GM12878 (cell line): ENCODE data around the gene GUCY1B1. TPM values are rescaled to one million over a fixed set of nuclear protein-coding genes. Genes with fewer than 3 reads are reported as not detected.

Source experiments
- ATAC-seq: fragments of 200-7000 bp; cut with Tn5 transposase; 3 replicates; pipeline ENCODE4 v1.9.1; 2020; ENCODE audit warnings: mild to moderate bottlenecking, moderate library complexity
- BruUV-seq: library from RNA; stranded (reverse); fragments of 400-500 nt; replicated peaks from 2 replicates; lab custom pipeline; 2021; lab: Mats Ljungman, UMichigan
- CTCF ChIA-PET: fragments of 300-600 bp; sonication (Branson Sonifier 250); formaldehyde crosslinking; extraction: SDS; loops from one replicate; lab custom pipeline; 2021; ENCODE audit warnings: inconsistent platforms; lab: Yijun Ruan, JAX
- POLR2A ChIA-PET: fragments of 350-600 bp; formaldehyde crosslinking; extraction: SDS; loops from one replicate; lab custom pipeline; 2021; ENCODE audit warnings: inconsistent platforms; lab: Charles Lee
- RAD21 ChIA-PET: fragments of 300-600 bp; sonication (Branson Sonifier 250); formaldehyde crosslinking; loops from one replicate; lab custom pipeline; 2023; ENCODE audit warnings: antibody characterized with exemption; ENCODE audit not compliant: unreplicated experiment; lab: Charles Lee
- SMC1A ChIA-PET: fragments of 300-600 bp; sonication (Branson Sonifier 250); formaldehyde crosslinking; loops from one replicate; lab custom pipeline; 2023; ENCODE audit not compliant: unreplicated experiment, uncharacterized antibody; lab: Charles Lee
- DNase-seq: peaks from one replicate; pipeline ENCODE4 v3.0.0-alpha.2; 2011; ENCODE audit warnings: low read depth, low spot score
- FAIRE-seq: peaks from 3 replicates; lab custom pipeline; 2011; peaks lifted over from hg19 to GRCh38; lab: Jason Lieb, UNC
- H2AFZ ChIP-seq: 2 replicates; pipeline ENCODE4 v1.6.0; 2011; ENCODE audit warnings: low read depth, low read length, control low read depth; ENCODE audit not compliant: control insufficient read depth
- H3K27ac ChIP-seq: 2 replicates; pipeline ENCODE4 v1.5.1; 2011; ENCODE audit warnings: control low read depth; ENCODE audit not compliant: control insufficient read depth, insufficient read depth
- H3K27me3 ChIP-seq, 2 experiments: replicated peaks in 1 of 2; 2 replicates each; pipeline versions ENCODE4 v1.6.0 to v1.6.1; 2011; ENCODE audit warnings: low read length in 1 of 2; ENCODE audit not compliant: control insufficient read depth in 2 of 2, insufficient read depth in 2 of 2
- H3K36me3 ChIP-seq, 2 experiments: 2 replicates each; pipeline ENCODE4 v1.5.1; 2011; ENCODE audit warnings: low read length in 1 of 2; ENCODE audit not compliant: control insufficient read depth in 2 of 2, insufficient read depth in 2 of 2
- H3K4me1 ChIP-seq: 2 replicates; pipeline ENCODE4 v1.6.1; 2011; ENCODE audit warnings: mild to moderate bottlenecking, low read length, moderate library complexity, mixed read lengths; ENCODE audit not compliant: control insufficient read depth, insufficient read depth
- H3K4me2 ChIP-seq: 2 replicates; pipeline ENCODE4 v1.6.0; 2011; ENCODE audit warnings: control low read depth; ENCODE audit not compliant: control insufficient read depth, insufficient read depth
- H3K4me3 ChIP-seq: fragments of 200-600 bp; sonication (generic); 2 replicates; pipeline ENCODE4 v1.5.1; 2016
- H3K79me2 ChIP-seq: 2 replicates; pipeline ENCODE4 v1.6.0; 2011; ENCODE audit warnings: low read length; ENCODE audit not compliant: control insufficient read depth, insufficient read depth
- H3K9ac ChIP-seq: 2 replicates; pipeline ENCODE4 v1.8.0; 2011; ENCODE audit warnings: low read length, control low read depth, mixed read lengths; ENCODE audit not compliant: control insufficient read depth, insufficient read depth
- H3K9me3 ChIP-seq: replicated peaks from 3 replicates; pipeline ENCODE4 v1.5.1; 2011; ENCODE audit warnings: mild to moderate bottlenecking, low read length; ENCODE audit not compliant: control insufficient read depth, insufficient read depth
- H4K20me1 ChIP-seq: 2 replicates; pipeline ENCODE4 v1.6.0; 2011; ENCODE audit not compliant: control insufficient read depth, insufficient read depth
- ASH2L ChIP-seq: fragments of 300-600, 200-600 bp; sonication (generic); IDR thresholded peaks from 2 replicates; pipeline ENCODE4 v1.6.1; 2017; ENCODE audit warnings: low read depth, mild to moderate bottlenecking, borderline replicate concordance
- CHD1 ChIP-seq: IDR thresholded peaks from 2 replicates; pipeline ENCODE4 v1.6.1; 2012; ENCODE audit warnings: low read depth, low read length, improper control_type of control experiment
- HDAC6 ChIP-seq: fragments of 200-600 bp; sonication (generic); IDR thresholded peaks from one replicate; pipeline ENCODE4 v1.8.0; 2017; ENCODE audit warnings: antibody characterized with exemption; ENCODE audit not compliant: unreplicated experiment
- MTA2 ChIP-seq: fragments of 450-650 bp; IDR thresholded peaks from 2 replicates; pipeline ENCODE4 v1.6.1; 2016; ENCODE audit warnings: low read depth, mild to moderate bottlenecking, moderate library complexity
- PAX5 ChIP-seq: IDR thresholded peaks from 2 replicates; pipeline ENCODE4 v1.6.1; 2011; ENCODE audit warnings: low read depth, low read length, borderline replicate concordance
- PKNOX1 ChIP-seq: fragments of 450-650 bp; IDR thresholded peaks from 2 replicates; pipeline ENCODE4 v1.6.1; 2016; ENCODE audit warnings: mild to moderate bottlenecking
- POLR2AphosphoS5 ChIP-seq: IDR thresholded peaks from 2 replicates; pipeline ENCODE4 v1.6.1; 2011; ENCODE audit warnings: mild to moderate bottlenecking, low read length, inconsistent platforms
- RCOR1 ChIP-seq: conservative IDR thresholded peaks from 2 replicates; pipeline ENCODE4 v1.6.1; 2012; ENCODE audit warnings: low read depth, low read length, improper control_type of control experiment
- SIX5 ChIP-seq: IDR thresholded peaks from 2 replicates; pipeline ENCODE4 v1.6.1; 2011; ENCODE audit warnings: mild to moderate bottlenecking, low read depth, low read length, moderate library complexity; ENCODE audit not compliant: severe bottlenecking
- SP1 ChIP-seq: IDR thresholded peaks from one replicate; pipeline ENCODE4 v1.6.1; 2011; ENCODE audit warnings: low read depth, low read length
- TCF3 ChIP-seq: IDR thresholded peaks from 2 replicates; pipeline ENCODE4 v1.6.1; 2012; ENCODE audit warnings: low read depth, mild to moderate bottlenecking, low read length, borderline replicate concordance; ENCODE audit not compliant: insufficient read depth
- ZNF24 ChIP-seq: fragments of 450-650 bp; IDR thresholded peaks from 2 replicates; pipeline ENCODE4 v1.6.1; 2017; ENCODE audit warnings: antibody characterized with exemption, mild to moderate bottlenecking
- in situ Hi-C: fragments of 300-500 bp; cut with MboI; formaldehyde crosslinking; loops from 9 replicates; pipeline ENCODE4 v1.14.3; 2018; ENCODE audit warnings: mixed read lengths
- intact Hi-C: fragments of 100-400 bp; cut with micrococcal nuclease; formaldehyde crosslinking; loops from one replicate; pipeline ENCODE4 v1.14.2; 2022; ENCODE audit not compliant: unreplicated experiment
- polyA plus RNA-seq, 11 experiments: library from polyadenylated mRNA; depleted of rRNA in 4 of 11; unstranded in 6 of 11; stranded (reverse) in 5 of 11; fragments of >200 nt; fragmentation: Nextera tagmentation in 4 of 11; fragmentation: Illumina TruSeq in 1 of 11; extraction: Ambion mirVana in 4 of 11; extraction: Trizol in 1 of 11; gene quantifications; 1 replicate in 1 of 11; 2 replicates in 10 of 11; pipeline versions ENCODE4 v1.2.1 to v1.2.3, GENCODE V29; 2011 to 2016; ENCODE audit warnings: inconsistent platforms in 2 of 11, missing spikeins in 2 of 11, low read depth in 1 of 11
- total RNA-seq, 4 experiments: library from RNA; depleted of rRNA in 3 of 4; stranded (reverse); fragments of >200 nt in 3 of 4; fragmentation: Illumina TruSeq in 1 of 4; extraction: Trizol in 1 of 4; gene quantifications; 2 replicates each; pipeline versions ENCODE4 v1.2.1 to v1.2.3, GENCODE V29; 2013 to 2021
- TF ChIP-seq, protein P1 (sequence below): IDR thresholded peaks from 2 replicates; pipeline ENCODE4 v1.6.1; 2012; ENCODE audit warnings: mild to moderate bottlenecking, low read depth, low read length

GUCY1B1 gene
- total and polyA plus RNA-seq, 10 of the 15 experiments (the other 5 are each of a cell fraction or from before 2014, with no cell fraction given), result 0.60 to 38.5 (median 1.4) TPM

GRCh38 chr4:155762334-155762733 lies 3.5 kb downstream of the GUCY1B1 start:
- Histone ChIP-seq H3K36me3 (no peaks in the 10 kb centered on the region), H3K4me1 (no peaks in the 10 kb centered on the region), H4K20me1 (no peaks in the 10 kb centered on the region), H3K27me3 (peaks cover 0 to 7% of the 10 kb centered on the region in 2 experiments; a peak in 2 of 4 replicates), H3K9ac (no peak overlapping the region), H3K79me2 (no peaks in the 10 kb centered on the region), H3K4me3 (no peak overlapping the region), H2AFZ (no peak overlapping the region), H3K27ac (no peak overlapping the region), H3K4me2 (no peak overlapping the region), H3K9me3 (no peaks in the 10 kb centered on the region; the same call in 2 of the 3 replicates)
- intact Hi-C loops, result no loop called here
- TF ChIP-seq PAX5 (no peak), TCF3 (no peak), PKNOX1 (no peak), ASH2L (no peak), RCOR1 (no peak), POLR2AphosphoS5 (no peak), ZNF24 (no peak), SP1 (no peak), CHD1 (no peak), SIX5 (no peak), HDAC6 (no peak), MTA2 (no peak)
- TF ChIP-seq, protein P1, sequence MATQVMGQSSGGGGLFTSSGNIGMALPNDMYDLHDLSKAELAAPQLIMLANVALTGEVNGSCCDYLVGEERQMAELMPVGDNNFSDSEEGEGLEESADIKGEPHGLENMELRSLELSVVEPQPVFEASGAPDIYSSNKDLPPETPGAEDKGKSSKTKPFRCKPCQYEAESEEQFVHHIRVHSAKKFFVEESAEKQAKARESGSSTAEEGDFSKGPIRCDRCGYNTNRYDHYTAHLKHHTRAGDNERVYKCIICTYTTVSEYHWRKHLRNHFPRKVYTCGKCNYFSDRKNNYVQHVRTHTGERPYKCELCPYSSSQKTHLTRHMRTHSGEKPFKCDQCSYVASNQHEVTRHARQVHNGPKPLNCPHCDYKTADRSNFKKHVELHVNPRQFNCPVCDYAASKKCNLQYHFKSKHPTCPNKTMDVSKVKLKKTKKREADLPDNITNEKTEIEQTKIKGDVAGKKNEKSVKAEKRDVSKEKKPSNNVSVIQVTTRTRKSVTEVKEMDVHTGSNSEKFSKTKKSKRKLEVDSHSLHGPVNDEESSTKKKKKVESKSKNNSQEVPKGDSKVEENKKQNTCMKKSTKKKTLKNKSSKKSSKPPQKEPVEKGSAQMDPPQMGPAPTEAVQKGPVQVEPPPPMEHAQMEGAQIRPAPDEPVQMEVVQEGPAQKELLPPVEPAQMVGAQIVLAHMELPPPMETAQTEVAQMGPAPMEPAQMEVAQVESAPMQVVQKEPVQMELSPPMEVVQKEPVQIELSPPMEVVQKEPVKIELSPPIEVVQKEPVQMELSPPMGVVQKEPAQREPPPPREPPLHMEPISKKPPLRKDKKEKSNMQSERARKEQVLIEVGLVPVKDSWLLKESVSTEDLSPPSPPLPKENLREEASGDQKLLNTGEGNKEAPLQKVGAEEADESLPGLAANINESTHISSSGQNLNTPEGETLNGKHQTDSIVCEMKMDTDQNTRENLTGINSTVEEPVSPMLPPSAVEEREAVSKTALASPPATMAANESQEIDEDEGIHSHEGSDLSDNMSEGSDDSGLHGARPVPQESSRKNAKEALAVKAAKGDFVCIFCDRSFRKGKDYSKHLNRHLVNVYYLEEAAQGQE, result no peak
- CTCF ChIA-PET, result interaction anchor here (1.4 to 1.6 kb wide), 3 partner anchors 8 to 191 kb away, joined by 4 to 6 read pairs (median 5); partner anchors contain the start of gene CTSO
- SMC1A ChIA-PET, result interaction anchor here (0.9 to 3.8 kb wide), 17 partner anchors 8 to 146 kb away, joined by 3 to 23 read pairs (median 5); partner anchors contain the start of gene GUCY1A1
- DNase-seq (no peak), FAIRE-seq (no peak), ATAC-seq (no peak)
- RAD21 ChIA-PET, result interaction anchor here (1.0 to 1.7 kb wide), 8 partner anchors 11 to 316 kb away, joined by 3 to 6 read pairs (median 4); no protein-coding TSS in a partner anchor
- no TSS peak for BruUV-seq
- in situ Hi-C loops, result no loop called here
- POLR2A ChIA-PET, result interaction anchor here (0.5 to 1.1 kb wide), 3 partner anchors 16 to 152 kb away, joined by 3 to 5 read pairs (median 3); no protein-coding TSS in a partner anchor
